SK-N-MC (cell line): ENCODE results near the gene PPP1R12C.

ENCODE experiments used
- EZH2 ChIP-seq: fragments of 200-600 bp; sonication (generic); IDR thresholded peaks from one replicate; pipeline ENCODE4 v1.6.1; 2017; ENCODE audit warnings: antibody characterized with exemption
- POLR2AphosphoS5 ChIP-seq: IDR thresholded peaks from 2 replicates; pipeline ENCODE4 v1.6.1; 2012; ENCODE audit warnings: mild to moderate bottlenecking, low read depth, low read length, borderline replicate concordance

- no peak for TF ChIP-seq EZH2
- TF ChIP-seq POLR2AphosphoS5: no peak
These were observed 72.4 kb downstream of the PPP1R12C start for GRCh38 chr19:55044771-55045716.
